Measurements from ENCODE around the gene CARMIL1.

CARMIL1 gene

GRCh38 chr6:25414168-25414567 is 135.0 kb downstream of the CARMIL1 start:
- no peak for DNase-seq

GRCh38 chr6:25414755-25415154 is 135.6 kb downstream of the CARMIL1 start:
- peaks cover 21% of the 10 kb centered on the region for H3K4me1 ChIP-seq
- no peaks in the 10 kb centered on the region for H3K27me3 ChIP-seq
- H3K4me3 ChIP-seq (ENCODE audit: low read depth, low read length), result no peak overlapping the region
- no peak for DNase-seq
- TF ChIP-seq CTCF (IDR thresholded peaks at IDR 0.05; ENCODE audit: low read depth, low read length), result no peak
- no peaks in the 10 kb centered on the region for H3K36me3 ChIP-seq
- H3K9me3 ChIP-seq, result no peaks in the 10 kb centered on the region; the same call in 1 of the 2 replicates

More at GRCh38 chr6:25414168-25414567, 135.0 kb downstream of the CARMIL1 start:
- TF ChIP-seq CTCF (IDR thresholded peaks at IDR 0.05; ENCODE audit: low read depth, low read length), result no peak
- Histone ChIP-seq H3K36me3 (no peaks in the 10 kb centered on the region), H3K27me3 (no peaks in the 10 kb centered on the region), H3K4me1 (peaks cover 21% of the 10 kb centered on the region), H3K4me3 (ENCODE audit: low read depth, low read length) (no peak overlapping the region), H3K9me3 (no peaks in the 10 kb centered on the region)

GRCh38 chr6:25415274-25415673 is 136.1 kb downstream of the CARMIL1 start:
- H3K36me3 ChIP-seq, result no peaks in the 10 kb centered on the region
- H3K4me3 ChIP-seq (ENCODE audit: low read depth, low read length), result no peak overlapping the region
- H3K9me3 ChIP-seq, result no peaks in the 10 kb centered on the region; the same call in 1 of the 2 replicates
- TF ChIP-seq CTCF (IDR thresholded peaks at IDR 0.05; ENCODE audit: low read depth, low read length), result no peak
- no peak for DNase-seq
- H3K27me3 ChIP-seq, result no peaks in the 10 kb centered on the region
- H3K4me1 ChIP-seq, result peaks cover 21% of the 10 kb centered on the region

GRCh38 chr6:25415701-25416100 is 136.5 kb downstream of the CARMIL1 start:
- Histone ChIP-seq H3K27me3 (no peaks in the 10 kb centered on the region), H3K4me3 (ENCODE audit: low read depth, low read length) (no peak overlapping the region), H3K9me3 (no peaks in the 10 kb centered on the region; the same call in 1 of the 2 replicates), H3K4me1 (peaks cover 21% of the 10 kb centered on the region), H3K36me3 (no peaks in the 10 kb centered on the region)
- TF ChIP-seq CTCF (IDR thresholded peaks at IDR 0.05; ENCODE audit: low read depth, low read length), result no peak
- DNase-seq, result no peak

GRCh38 chr6:25417046-25417605 is 138.0 kb downstream of the CARMIL1 start:
- Histone ChIP-seq H3K27me3 (no peaks in the 10 kb centered on the region), H3K36me3 (no peaks in the 10 kb centered on the region), H3K4me3 (ENCODE audit: low read depth, low read length) (no peak overlapping the region), H3K4me1 (peaks cover 21% of the 10 kb centered on the region), H3K9me3 (no peaks in the 10 kb centered on the region; the same call in 1 of the 2 replicates)
- TF ChIP-seq CTCF (IDR thresholded peaks at IDR 0.05; ENCODE audit: low read depth, low read length), result no peak
- peak; percentile 10 for DNase-seq

DNA sequence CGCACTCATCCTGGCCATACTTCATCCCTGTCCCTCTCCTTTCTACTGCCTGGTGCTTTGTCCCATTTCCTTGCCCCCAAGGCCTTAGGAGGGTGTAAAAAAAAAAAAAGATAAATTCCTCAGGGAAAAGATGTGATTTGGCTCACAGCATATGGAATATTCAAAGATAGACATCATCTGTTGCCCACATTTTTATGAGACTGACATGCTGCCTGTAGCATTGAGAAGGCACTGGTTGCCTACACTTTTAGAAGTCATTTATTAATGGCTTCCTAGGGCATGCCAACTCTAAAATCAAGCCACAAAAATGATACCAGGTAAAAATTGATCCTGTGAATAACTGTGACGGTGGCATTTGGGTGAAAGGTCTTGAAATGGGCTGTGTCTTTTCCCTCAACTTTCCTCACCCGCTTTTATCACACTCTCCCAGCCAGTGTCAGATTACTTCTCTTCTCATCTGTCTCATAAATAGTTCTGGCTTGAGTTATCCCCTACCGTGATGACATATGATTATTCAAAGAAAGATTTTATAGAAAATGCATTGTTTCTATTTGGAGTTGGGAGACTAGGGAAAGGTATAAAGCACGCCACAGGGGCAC is 139.4 kb downstream of the CARMIL1 start:
- Histone ChIP-seq H3K36me3 (no peaks in the 10 kb centered on the region), H3K9me3 (no peaks in the 10 kb centered on the region; the same call in 1 of the 2 replicates), H3K4me3 (ENCODE audit: low read depth, low read length) (no peak overlapping the region), H3K4me1 (peaks cover 21% of the 10 kb centered on the region), H3K27me3 (no peaks in the 10 kb centered on the region)
- TF ChIP-seq CTCF (IDR thresholded peaks at IDR 0.05; ENCODE audit: low read depth, low read length), result no peak
- no peak for DNase-seq

All from BE2C (cell line).